HepG2 (cell line): ENCODE results near the gene LHPP. TPM values are rescaled to one million over a fixed set of nuclear protein-coding genes. Genes with fewer than 3 reads are reported as not detected.
A peak's percentile ranks its signal among the peaks of the same experiment; 100 is the strongest.

Source experiments
- AKAP8 ChIP-seq: sonication (generic); formaldehyde crosslinking; IDR thresholded peaks from 2 replicates; pipeline ENCODE4 v1.5.1; 2020; ENCODE audit warnings: mild to moderate bottlenecking, missing genetic modification reagents
- CC2D1A ChIP-seq: sonication (generic); formaldehyde crosslinking; IDR thresholded peaks from 2 replicates; pipeline ENCODE4 v1.8.1; 2023; ENCODE audit warnings: mild to moderate bottlenecking, missing genetic modification reagents
- CREBL2 ChIP-seq: sonication (generic); formaldehyde crosslinking; IDR thresholded peaks from 2 replicates; pipeline ENCODE4 v1.8.1; 2023; ENCODE audit warnings: missing genetic modification reagents, mild to moderate bottlenecking, borderline replicate concordance
- ERF ChIP-seq: IDR thresholded peaks from 2 replicates; pipeline ENCODE4 v1.6.1; 2018; ENCODE audit warnings: missing biosample characterization, missing genetic modification reagents
- GTF3A ChIP-seq: sonication (generic); formaldehyde crosslinking; conservative IDR thresholded peaks from 2 replicates; pipeline ENCODE4 v1.4.0; 2020; ENCODE audit warnings: mild to moderate bottlenecking, missing genetic modification reagents
- HOXA5 ChIP-seq: sonication (generic); formaldehyde crosslinking; IDR thresholded peaks from 2 replicates; pipeline ENCODE4 v1.4.0; 2020; ENCODE audit warnings: missing genetic modification reagents
- HOXD1 ChIP-seq: sonication (generic); formaldehyde crosslinking; IDR thresholded peaks from 2 replicates; pipeline ENCODE4 v1.5.0; 2020; ENCODE audit warnings: missing genetic modification reagents
- REL ChIP-seq: sonication (generic); formaldehyde crosslinking; conservative IDR thresholded peaks from 2 replicates; pipeline ENCODE4 v1.8.0; 2022; ENCODE audit warnings: mild to moderate bottlenecking, missing genetic modification reagents, moderate library complexity
- RELA ChIP-seq: sonication (generic); formaldehyde crosslinking; IDR thresholded peaks from 2 replicates; pipeline ENCODE4 v1.4.0; 2020; ENCODE audit warnings: missing genetic modification reagents
- SIX4 ChIP-seq: sonication (generic); formaldehyde crosslinking; IDR thresholded peaks from 2 replicates; pipeline ENCODE4 v1.4.0; 2020; ENCODE audit warnings: missing genetic modification reagents
- SNAI1 ChIP-seq: sonication (generic); formaldehyde crosslinking; IDR thresholded peaks from 2 replicates; pipeline ENCODE4 v1.5.0; 2020; ENCODE audit warnings: mild to moderate bottlenecking, missing genetic modification reagents, borderline replicate concordance
- SRY ChIP-seq: sonication (generic); formaldehyde crosslinking; IDR thresholded peaks from 2 replicates; pipeline ENCODE4 v1.8.0; 2022; ENCODE audit warnings: mild to moderate bottlenecking, missing genetic modification reagents
- STAT5B ChIP-seq: sonication (generic); formaldehyde crosslinking; IDR thresholded peaks from 2 replicates; pipeline ENCODE4 v1.4.0; 2020; ENCODE audit warnings: missing genetic modification reagents
- ZBTB43 ChIP-seq: sonication (generic); formaldehyde crosslinking; conservative IDR thresholded peaks from 2 replicates; pipeline ENCODE4 v1.4.0; 2020; ENCODE audit warnings: missing genetic modification reagents
- ZFP37 ChIP-seq: sonication (generic); formaldehyde crosslinking; IDR thresholded peaks from 2 replicates; pipeline ENCODE4 v1.4.0; 2020; ENCODE audit warnings: missing genetic modification reagents, borderline replicate concordance
- ZMAT5 ChIP-seq: sonication (generic); formaldehyde crosslinking; IDR thresholded peaks from 2 replicates; pipeline ENCODE4 v1.5.0; 2020; ENCODE audit warnings: mild to moderate bottlenecking, low read depth, missing genetic modification reagents, borderline replicate concordance
- ZNF234 ChIP-seq: sonication (generic); formaldehyde crosslinking; conservative IDR thresholded peaks from 2 replicates; pipeline ENCODE4 v1.5.1; 2020; ENCODE audit warnings: mild to moderate bottlenecking, missing genetic modification reagents
- ZNF75D ChIP-seq: sonication (generic); formaldehyde crosslinking; IDR thresholded peaks from 2 replicates; pipeline ENCODE4 v1.8.1; 2023; ENCODE audit warnings: missing genetic modification reagents, mild to moderate bottlenecking, borderline replicate concordance
- ZNF879 ChIP-seq: sonication (generic); formaldehyde crosslinking; IDR thresholded peaks from 2 replicates; pipeline ENCODE4 v1.8.1; 2023; ENCODE audit warnings: missing genetic modification reagents
- polyA plus RNA-seq, 8 experiments: library from polyadenylated mRNA; depleted of rRNA in 3 of 8; stranded (reverse) in 7 of 8; unstranded in 1 of 8; fragments of >200 nt; fragmentation: Illumina TruSeq in 4 of 8; extraction: Trizol in 4 of 8; gene quantifications; 2 replicates each; pipeline versions ENCODE4 v1.2.1 to v1.2.3, GENCODE V29; 2011 to 2016; ENCODE audit warnings: low read depth in 4 of 8, missing spikeins in 1 of 8, mixed read lengths in 1 of 8; ENCODE audit not compliant: insufficient read depth in 1 of 8
- total RNA-seq, 5 experiments: library from RNA; depleted of rRNA; stranded (reverse); fragments of >200 nt; fragmentation: Illumina TruSeq; extraction: Trizol; gene quantifications; 2 replicates each; pipeline ENCODE4 v1.2.3, GENCODE V29; 2016; ENCODE audit warnings: low read depth in 1 of 5
- TF ChIP-seq, protein P1 (sequence below): sonication (generic); formaldehyde crosslinking; IDR thresholded peaks from 2 replicates; pipeline ENCODE4 v1.4.0; 2020; ENCODE audit warnings: low read depth, mild to moderate bottlenecking, missing genetic modification reagents
- TF ChIP-seq, protein P2 (sequence below): sonication (generic); formaldehyde crosslinking; IDR thresholded peaks from 2 replicates; pipeline ENCODE4 v1.9.0; 2021; ENCODE audit warnings: missing genetic modification reagents, borderline replicate concordance
- TF ChIP-seq, protein P3 (sequence below): IDR thresholded peaks from 2 replicates; pipeline ENCODE4 v1.6.1; 2016; ENCODE audit warnings: missing biosample characterization, missing genetic modification reagents, low read depth

The LHPP gene
- total and polyA plus RNA-seq, 2 of the 13 experiments (the other 11 are each of a cell fraction or from before 2014, with no cell fraction given): 5.2 to 13.1 TPM

DNA sequence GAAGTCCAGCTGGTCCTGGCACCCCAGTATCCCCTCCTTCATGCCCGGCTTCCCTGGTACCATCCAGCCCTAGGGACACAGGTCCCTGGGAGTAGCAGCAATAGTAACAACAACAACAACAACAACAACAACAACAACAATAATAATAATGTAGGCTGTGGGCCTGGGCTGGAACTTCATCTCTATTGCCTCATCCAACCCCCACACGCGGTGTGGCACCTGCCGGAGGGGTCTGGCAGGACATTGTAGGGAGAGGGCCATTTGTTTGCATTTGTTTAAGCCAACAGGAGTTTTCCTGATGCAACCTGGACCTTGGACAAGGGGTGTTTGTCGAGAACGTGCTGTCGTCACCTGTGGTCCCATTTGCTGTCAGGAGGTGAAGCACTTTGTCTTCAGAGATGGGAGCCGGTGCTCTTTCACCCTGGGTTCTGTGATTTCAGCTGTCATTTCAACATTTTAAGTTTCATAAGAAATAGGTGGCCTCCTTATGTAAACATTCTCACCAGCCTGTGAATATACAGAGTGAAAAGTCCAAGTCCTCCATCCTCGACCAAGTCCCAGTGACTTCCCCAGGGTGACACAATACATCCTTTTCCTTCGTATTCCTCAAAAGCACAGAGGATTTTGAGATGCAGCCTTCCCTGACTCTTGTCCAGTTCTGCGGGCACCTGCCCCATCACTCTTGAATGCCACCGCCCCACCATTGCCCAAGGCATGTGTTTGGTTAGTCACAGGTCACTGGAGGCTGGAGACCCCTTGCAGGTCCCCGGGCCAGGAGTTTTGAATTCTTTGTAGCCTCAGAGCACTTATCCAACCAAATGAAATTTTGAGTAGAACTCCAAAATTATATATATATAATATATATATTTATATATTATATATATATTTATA is 9.2 kb downstream of the LHPP start (continued):
- no peak for TF ChIP-seq ZNF234 (CRISPR knock-in tag)
- peak; percentile 60; the same call in 1 of the 2 replicates for TF ChIP-seq SIX4 (CRISPR knock-in tag)
- TF ChIP-seq ZNF75D (CRISPR knock-in tag): no peak
- TF ChIP-seq, protein P1, sequence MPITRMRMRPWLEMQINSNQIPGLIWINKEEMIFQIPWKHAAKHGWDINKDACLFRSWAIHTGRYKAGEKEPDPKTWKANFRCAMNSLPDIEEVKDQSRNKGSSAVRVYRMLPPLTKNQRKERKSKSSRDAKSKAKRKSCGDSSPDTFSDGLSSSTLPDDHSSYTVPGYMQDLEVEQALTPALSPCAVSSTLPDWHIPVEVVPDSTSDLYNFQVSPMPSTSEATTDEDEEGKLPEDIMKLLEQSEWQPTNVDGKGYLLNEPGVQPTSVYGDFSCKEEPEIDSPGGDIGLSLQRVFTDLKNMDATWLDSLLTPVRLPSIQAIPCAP (CRISPR knock-in tag): no peak
- TF ChIP-seq ERF (CRISPR knock-in tag): peak; percentile 85
- TF ChIP-seq GTF3A (CRISPR knock-in tag): peak; percentile 42; the same call in 1 of the 2 replicates
- TF ChIP-seq SNAI1 (CRISPR knock-in tag): peak; percentile 98
- peak; percentile 62; the same call in 1 of the 2 replicates for TF ChIP-seq ZFP37 (CRISPR knock-in tag)
- TF ChIP-seq, protein P2, sequence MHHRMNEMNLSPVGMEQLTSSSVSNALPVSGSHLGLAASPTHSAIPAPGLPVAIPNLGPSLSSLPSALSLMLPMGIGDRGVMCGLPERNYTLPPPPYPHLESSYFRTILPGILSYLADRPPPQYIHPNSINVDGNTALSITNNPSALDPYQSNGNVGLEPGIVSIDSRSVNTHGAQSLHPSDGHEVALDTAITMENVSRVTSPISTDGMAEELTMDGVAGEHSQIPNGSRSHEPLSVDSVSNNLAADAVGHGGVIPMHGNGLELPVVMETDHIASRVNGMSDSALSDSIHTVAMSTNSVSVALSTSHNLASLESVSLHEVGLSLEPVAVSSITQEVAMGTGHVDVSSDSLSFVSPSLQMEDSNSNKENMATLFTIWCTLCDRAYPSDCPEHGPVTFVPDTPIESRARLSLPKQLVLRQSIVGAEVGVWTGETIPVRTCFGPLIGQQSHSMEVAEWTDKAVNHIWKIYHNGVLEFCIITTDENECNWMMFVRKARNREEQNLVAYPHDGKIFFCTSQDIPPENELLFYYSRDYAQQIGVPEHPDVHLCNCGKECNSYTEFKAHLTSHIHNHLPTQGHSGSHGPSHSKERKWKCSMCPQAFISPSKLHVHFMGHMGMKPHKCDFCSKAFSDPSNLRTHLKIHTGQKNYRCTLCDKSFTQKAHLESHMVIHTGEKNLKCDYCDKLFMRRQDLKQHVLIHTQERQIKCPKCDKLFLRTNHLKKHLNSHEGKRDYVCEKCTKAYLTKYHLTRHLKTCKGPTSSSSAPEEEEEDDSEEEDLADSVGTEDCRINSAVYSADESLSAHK (CRISPR knock-in tag): no peak
- TF ChIP-seq ZMAT5 (CRISPR knock-in tag): no peak
- TF ChIP-seq CC2D1A (CRISPR knock-in tag): no peak
- TF ChIP-seq STAT5B (CRISPR knock-in tag): no peak
- no peak for TF ChIP-seq RELA
- TF ChIP-seq ZBTB43 (CRISPR knock-in tag): peak; percentile 62; the same call in 1 of the 2 replicates
- TF ChIP-seq AKAP8 (CRISPR knock-in tag): no peak
- no peak for TF ChIP-seq CREBL2 (CRISPR knock-in tag)
- TF ChIP-seq HOXD1: peak; percentile 88
- TF ChIP-seq ZNF879 (CRISPR knock-in tag): no peak
- peak; percentile 96 for TF ChIP-seq HOXA5 (CRISPR knock-in tag)
- 0 out of 2 replicates have a peak, but pooled peaks have one; percentile 30 for TF ChIP-seq SRY (CRISPR knock-in tag)
- TF ChIP-seq, protein P3, sequence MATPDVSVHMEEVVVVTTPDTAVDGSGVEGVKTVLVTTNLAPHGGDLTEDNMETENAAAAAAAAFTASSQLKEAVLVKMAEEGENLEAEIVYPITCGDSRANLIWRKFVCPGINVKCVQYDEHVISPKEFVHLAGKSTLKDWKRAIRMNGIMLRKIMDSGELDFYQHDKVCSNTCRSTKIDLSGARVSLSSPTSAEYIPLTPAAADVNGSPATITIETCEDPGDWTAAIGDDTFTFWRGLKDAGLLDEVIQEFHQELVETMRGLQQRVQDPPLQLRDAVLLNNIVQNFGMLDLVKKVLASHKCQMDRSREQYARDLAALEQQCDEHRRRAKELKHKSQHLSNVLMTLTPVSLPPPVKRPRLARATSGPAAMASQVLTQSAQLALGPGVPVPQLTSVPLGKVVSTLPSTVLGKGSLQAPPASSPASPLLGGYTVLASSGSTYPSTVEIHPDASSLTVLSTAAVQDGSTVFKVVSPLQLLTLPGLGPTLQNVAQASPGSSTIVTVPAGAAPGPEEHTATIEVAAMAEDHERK (CRISPR knock-in tag): no peak
- no peak for TF ChIP-seq REL (CRISPR knock-in tag)
